Loucy (cell line): Measurements from ENCODE around the gene CLCN2.

ENCODE experiments used
- H2AFZ ChIP-seq: fragments of 200-600 bp; sonication (generic); 2 replicates; pipeline ENCODE4 v1.6.0; 2016; ENCODE audit warnings: antibody characterized with exemption, mild to moderate bottlenecking, low read length, moderate library complexity
- H3F3A ChIP-seq: fragments of 200-600 bp; 2 replicates; pipeline ENCODE4 v1.6.0; 2016; ENCODE audit warnings: antibody characterized with exemption, low read depth, mild to moderate bottlenecking
- H3K27me3 ChIP-seq: fragments of 200-600 bp; sonication (generic); 2 replicates; pipeline ENCODE4 v1.6.1; 2014; ENCODE audit warnings: low read length, mild to moderate bottlenecking; ENCODE audit not compliant: insufficient read depth, poor library complexity, severe bottlenecking
- H3K36me3 ChIP-seq: fragments of 200-600 bp; sonication (generic); 2 replicates; pipeline ENCODE4 v1.6.1; 2016; ENCODE audit warnings: low read length; ENCODE audit not compliant: insufficient read depth
- H3K4me1 ChIP-seq: fragments of 200-600 bp; sonication (generic); 2 replicates; pipeline ENCODE4 v1.5.1; 2014; ENCODE audit warnings: low read length, mild to moderate bottlenecking; ENCODE audit not compliant: insufficient read depth, poor library complexity, severe bottlenecking
- H3K4me2 ChIP-seq: fragments of 200-600 bp; sonication (generic); 2 replicates; pipeline ENCODE4 v1.6.0; 2014; ENCODE audit warnings: antibody characterized with exemption, low read length, low read depth, mild to moderate bottlenecking; ENCODE audit not compliant: poor library complexity, severe bottlenecking
- H3K4me3 ChIP-seq: fragments of 200-600 bp; sonication (generic); 2 replicates; pipeline ENCODE4 v1.5.1; 2014; ENCODE audit warnings: low read length, mild to moderate bottlenecking, mixed read lengths; ENCODE audit not compliant: poor library complexity, severe bottlenecking
- H3K79me2 ChIP-seq: fragments of 200-600 bp; sonication (generic); 2 replicates; pipeline ENCODE4 v1.6.1; 2014; ENCODE audit warnings: low read length; ENCODE audit not compliant: insufficient read depth
- H3K9ac ChIP-seq: fragments of 200-600 bp; sonication (generic); 2 replicates; pipeline ENCODE4 v1.6.0; 2014; ENCODE audit warnings: mild to moderate bottlenecking, low read depth, low read length, moderate library complexity; ENCODE audit not compliant: poor library complexity, severe bottlenecking
- H3K9me2 ChIP-seq: fragments of 200-600 bp; sonication (generic); replicated peaks from 2 replicates; pipeline ENCODE4 v1.6.1; 2016; ENCODE audit warnings: low read depth, low read length, mixed read lengths
- H3K9me3 ChIP-seq: fragments of 200-600 bp; sonication (generic); 2 replicates; pipeline ENCODE4 v1.6.1; 2014; ENCODE audit warnings: mild to moderate bottlenecking, antibody characterized with exemption, low read length, low read depth; ENCODE audit not compliant: insufficient read depth
- H4K20me1 ChIP-seq: fragments of 200-600 bp; sonication (generic); 2 replicates; pipeline ENCODE4 v1.6.0; 2014; ENCODE audit warnings: antibody characterized with exemption, low read length, mild to moderate bottlenecking; ENCODE audit not compliant: insufficient read depth, poor library complexity, severe bottlenecking
- CTCF ChIP-seq: fragments of 200-600 bp; sonication (generic); conservative IDR thresholded peaks from 2 replicates; pipeline ENCODE4 v1.5.1; 2014; ENCODE audit warnings: mild to moderate bottlenecking, antibody characterized with exemption, low read length
- EZH2phosphoT487 ChIP-seq: fragments of 200-600 bp; IDR thresholded peaks from 2 replicates; pipeline ENCODE4 v1.6.1; 2018; ENCODE audit warnings: antibody characterized with exemption, mild to moderate bottlenecking, moderate library complexity, borderline replicate concordance

Gene CLCN2

GRCh38 chr3:184296616-184297015, 64.8 kb downstream of the CLCN2 start:
- Histone ChIP-seq H3K9me3 (no peaks in the 10 kb centered on the region), H3K4me2 (no peak overlapping the region), H3K9me2 (no peaks in the 10 kb centered on the region), H3K9ac (no peak overlapping the region), H2AFZ (no peak overlapping the region), H3K79me2 (peaks cover 25% of the 10 kb centered on the region), H3K4me3 (no peak overlapping the region), H3K27me3 (no peaks in the 10 kb centered on the region), H3F3A (no peaks in the 10 kb centered on the region), H3K36me3 (peaks cover 5% of the 10 kb centered on the region; the same call in 1 of the 2 replicates), H4K20me1 (peaks cover 18% of the 10 kb centered on the region), H3K4me1 (peaks cover 20% of the 10 kb centered on the region)
- TF ChIP-seq EZH2phosphoT487 = no peak
- TF ChIP-seq CTCF = no peak
